GM21825 (cell line): ENCODE data around the gene ZDHHC14.
"Not testable (repeated sequence)": the region's sequence is repeated elsewhere in the genome, so short reads cannot be mapped to it uniquely, and the experiment has no call there.

Source experiments
- ATAC-seq: cut with Tn5 transposase; IDR thresholded peaks from one replicate; pipeline ENCODE4 v1.9.1; 2021; ENCODE audit warnings: mild to moderate bottlenecking, moderate library complexity; ENCODE audit not compliant: unreplicated experiment

The ZDHHC14 gene

GRCh38 chr6:157548635-157549467 lies 167.9 kb downstream of the ZDHHC14 start:
- no peak for ATAC-seq

GRCh38 chr6:157549468-157549745 lies 168.4 kb downstream of the ZDHHC14 start:
- no peak for ATAC-seq

- no peak for ATAC-seq
These were observed 169.4 kb downstream of the ZDHHC14 start for GRCh38 chr6:157550114-157550989.

GRCh38 chr6:157551041-157551832 lies 170.2 kb downstream of the ZDHHC14 start:
- ATAC-seq = no peak

GRCh38 chr6:157552081-157552747 lies 171.2 kb downstream of the ZDHHC14 start:
- no peak for ATAC-seq

- ATAC-seq = no peak
These were observed 172.0 kb downstream of the ZDHHC14 start for GRCh38 chr6:157552820-157553485.

GRCh38 chr6:157554747-157555146 lies 173.8 kb downstream of the ZDHHC14 start:
- ATAC-seq = no peak

- ATAC-seq = no peak
These were observed 174.6 kb downstream of the ZDHHC14 start for GRCh38 chr6:157555455-157556143.

- ATAC-seq = no peak
These were observed 175.2 kb downstream of the ZDHHC14 start for GRCh38 chr6:157556144-157556645.

- no peak for ATAC-seq
These were observed 175.9 kb downstream of the ZDHHC14 start for GRCh38 chr6:157556671-157557430.

- peak; percentile 48 for ATAC-seq
These were observed 176.6 kb downstream of the ZDHHC14 start for GRCh38 chr6:157557559-157557958.

GRCh38 chr6:157558049-157558448 lies 177.1 kb downstream of the ZDHHC14 start:
- no peak for ATAC-seq

- ATAC-seq = no peak
These were observed 177.7 kb downstream of the ZDHHC14 start for GRCh38 chr6:157558487-157559200.

GRCh38 chr6:157559201-157559756 lies 178.3 kb downstream of the ZDHHC14 start:
- ATAC-seq = no peak

GRCh38 chr6:157560063-157560462 lies 179.1 kb downstream of the ZDHHC14 start:
- not testable (repeated sequence) for ATAC-seq

- peak; percentile 0 for ATAC-seq
These were observed 179.9 kb downstream of the ZDHHC14 start for GRCh38 chr6:157560691-157561413.

- ATAC-seq = peak; percentile 29
These were observed 180.4 kb downstream of the ZDHHC14 start for GRCh38 chr6:157561414-157561790.
